IMR-90 (cell line): ENCODE measurements around the gene ANKRD63. TPM values are rescaled to one million over a fixed set of nuclear protein-coding genes. Genes with fewer than 3 reads are reported as not detected.

Experiments used
- ATAC-seq: fragments of 200-7000 bp; cut with Tn5 transposase; 2 replicates; pipeline ENCODE4 v1.9.1; 2020; ENCODE audit warnings: low read depth, mild to moderate bottlenecking, moderate library complexity
- BruUV-seq: library from RNA; stranded (reverse); fragments of 400-500 nt; replicated peaks from 2 replicates; lab custom pipeline; 2021; lab: Mats Ljungman, UMichigan
- CTCF ChIA-PET: fragments of 300-600 bp; formaldehyde crosslinking; extraction: SDS; loops from one replicate; lab custom pipeline; 2021; ENCODE audit warnings: antibody characterized with exemption; lab: Yijun Ruan, JAX
- POLR2A ChIA-PET: fragments of 300-600 bp; sonication (Branson Sonifier 250); formaldehyde crosslinking; loops from one replicate; lab custom pipeline; 2022; ENCODE audit warnings: antibody characterized with exemption; ENCODE audit not compliant: unreplicated experiment; lab: Charles Lee
- DNase-seq: peaks from one replicate; pipeline ENCODE4 v3.0.0; 2013
- H2AFZ ChIP-seq: replicated peaks from 2 replicates; pipeline ENCODE3; 2013; ENCODE audit warnings: low read length, mild to moderate bottlenecking; ENCODE audit not compliant: poor library complexity
- H2AK5ac ChIP-seq: 2 replicates; pipeline ENCODE4 v1.6.1; 2013; ENCODE audit warnings: low read depth, low read length, inconsistent platforms
- H2AK9ac ChIP-seq: replicated peaks from 2 replicates; pipeline ENCODE3; 2013; ENCODE audit warnings: mild to moderate bottlenecking, low read depth, low read length, moderate library complexity; ENCODE audit not compliant: poor library complexity
- H2BK120ac ChIP-seq: 2 replicates; pipeline ENCODE4 v1.6.1; 2013; ENCODE audit warnings: low read depth, low read length, inconsistent platforms
- H2BK15ac ChIP-seq: 3 replicates; pipeline ENCODE4 v1.6.1; 2013; ENCODE audit warnings: low read depth, low read length, inconsistent platforms
- H2BK20ac ChIP-seq: 2 replicates; pipeline ENCODE4 v1.6.1; 2013; ENCODE audit warnings: low read depth, mild to moderate bottlenecking, inconsistent platforms, low read length, moderate library complexity
- H2BK5ac ChIP-seq: 2 replicates; pipeline ENCODE4 v1.6.1; 2013; ENCODE audit warnings: mild to moderate bottlenecking, low read depth, low read length, inconsistent platforms; ENCODE audit not compliant: poor library complexity, severe bottlenecking
- H3K14ac ChIP-seq: replicated peaks from 2 replicates; pipeline ENCODE4 v1.6.1; 2013; ENCODE audit warnings: low read depth, low read length, inconsistent platforms
- H3K18ac ChIP-seq: 2 replicates; pipeline ENCODE4 v1.6.1; 2013; ENCODE audit warnings: low read depth, low read length, control low read depth
- H3K23ac ChIP-seq: 2 replicates; pipeline ENCODE4 v1.6.1; 2013; ENCODE audit warnings: low read depth, low read length, inconsistent platforms
- H3K27ac ChIP-seq: 2 replicates; pipeline ENCODE4 v1.5.1; 2013; ENCODE audit warnings: mild to moderate bottlenecking, control low read depth, low read length; ENCODE audit not compliant: insufficient read depth
- H3K27me3 ChIP-seq: 2 replicates; pipeline ENCODE4 v1.6.1; 2013; ENCODE audit warnings: low read length; ENCODE audit not compliant: control insufficient read depth, insufficient read depth
- H3K36me3 ChIP-seq: 2 replicates; pipeline ENCODE4 v1.6.1; 2013; ENCODE audit warnings: low read length, mixed read lengths; ENCODE audit not compliant: control insufficient read depth, insufficient read depth
- H3K4ac ChIP-seq: 2 replicates; pipeline ENCODE4 v1.6.1; 2013; ENCODE audit warnings: low read depth, low read length, inconsistent platforms
- H3K4me1 ChIP-seq: 2 replicates; pipeline ENCODE4 v1.6.1; 2013; ENCODE audit warnings: low read length, mixed read lengths; ENCODE audit not compliant: control insufficient read depth, insufficient read depth
- H3K4me2 ChIP-seq: 2 replicates; pipeline ENCODE4 v1.6.1; 2013; ENCODE audit warnings: low read depth, mild to moderate bottlenecking, control low read depth, low read length, moderate library complexity
- H3K4me3 ChIP-seq: 2 replicates; pipeline ENCODE4 v1.5.1; 2013; ENCODE audit warnings: low read depth, mild to moderate bottlenecking, control low read depth, low read length, moderate library complexity; ENCODE audit not compliant: insufficient read depth
- H3K56ac ChIP-seq: 2 replicates; pipeline ENCODE4 v1.6.1; 2013; ENCODE audit warnings: low read length, inconsistent platforms; ENCODE audit not compliant: insufficient read depth; ENCODE audit errors: extremely low read depth
- H3K79me1 ChIP-seq, 2 experiments: 2 replicates each; pipeline ENCODE4 v1.6.1; 2013; ENCODE audit warnings: low read length in 2 of 2, inconsistent platforms in 1 of 2, low read depth in 1 of 2
- H3K9ac ChIP-seq: 2 replicates; pipeline ENCODE4 v1.6.1; 2013; ENCODE audit warnings: low read depth, low read length, control low read depth
- H3K9me1 ChIP-seq: 2 replicates; pipeline ENCODE4 v1.6.1; 2013; ENCODE audit warnings: low read length, inconsistent platforms; ENCODE audit not compliant: insufficient read depth
- H3K9me3 ChIP-seq: 2 replicates; pipeline ENCODE4 v1.6.1; 2013; ENCODE audit warnings: low read length; ENCODE audit not compliant: control insufficient read depth, insufficient read depth
- H4K20me1 ChIP-seq: 2 replicates; pipeline ENCODE4 v1.6.1; 2013; ENCODE audit warnings: low read length, inconsistent platforms; ENCODE audit not compliant: insufficient read depth
- H4K5ac ChIP-seq: 2 replicates; pipeline ENCODE4 v1.6.1; 2013; ENCODE audit warnings: mild to moderate bottlenecking, low read depth, low read length, control low read depth
- H4K8ac ChIP-seq, 2 experiments: 2 replicates each; pipeline ENCODE4 v1.6.1; 2013; ENCODE audit warnings: low read depth in 2 of 2, low read length in 2 of 2, control low read depth in 1 of 2, inconsistent platforms in 1 of 2
- H4K91ac ChIP-seq: 2 replicates; pipeline ENCODE4 v1.6.1; 2013; ENCODE audit warnings: low read depth, low read length, inconsistent platforms; ENCODE audit not compliant: insufficient read depth
- CHD1 ChIP-seq: IDR thresholded peaks from 2 replicates; pipeline ENCODE4 v1.6.1; 2012; ENCODE audit warnings: low read depth, low read length, improper control_type of control experiment
- CTCF ChIP-seq: conservative IDR thresholded peaks from 2 replicates; pipeline ENCODE4 v1.5.1; 2012; ENCODE audit warnings: mild to moderate bottlenecking, low read depth, low read length, improper control_type of control experiment
- RAD21 ChIP-seq: IDR thresholded peaks from 2 replicates; pipeline ENCODE4 v1.6.1; 2012; ENCODE audit warnings: low read length, improper control_type of control experiment
- WGBS, 2 experiments: methylation state at CpG; one replicate each; pipeline versions ENCODE4 v1.1.5 to v1.1.7; 2013; ENCODE audit warnings: missing lambda C conversion rate in 2 of 2; ENCODE audit not compliant: insufficient read length in 1 of 2; ENCODE audit errors: extremely low coverage in 2 of 2; 5-methylcytosine and 5-hydroxymethylcytosine counted together
- dilution Hi-C: fragments of 300-500 bp; cut with HindIII; formaldehyde crosslinking; loops from one replicate; pipeline ENCODE4 v1.14.3; 2018; ENCODE audit warnings: low sequenced_read_pairs; ENCODE audit not compliant: unreplicated experiment
- in situ Hi-C: fragments of 300-500 bp; cut with MboI; formaldehyde crosslinking; loops from 3 replicates; pipeline ENCODE4 v1.14.3; 2019; ENCODE audit warnings: low sequenced_read_pairs, inconsistent platforms, mixed read lengths
- intact Hi-C: fragments of 100-400 bp; cut with micrococcal nuclease; formaldehyde crosslinking; loops from 2 replicates; pipeline ENCODE4 v1.10.0; 2022
- polyA plus RNA-seq, 3 experiments: library from polyadenylated mRNA; depleted of rRNA; stranded (reverse); fragments of >200 nt; gene quantifications; 2 replicates each; pipeline ENCODE4 v1.2.3, GENCODE V29; 2012; ENCODE audit warnings: low replicate concordance in 1 of 3
- total RNA-seq: library from RNA; depleted of rRNA; stranded (reverse); fragments of >200 nt; gene quantifications from 2 replicates; pipeline ENCODE4 v1.2.3, GENCODE V29; 2012

ANKRD63 gene
- total and polyA plus RNA-seq, 2 of the 4 experiments (the other 2 are of a cell fraction): not detected

- POLR2A ChIA-PET: no interaction called here
- no peak for ATAC-seq
- no peak overlapping the region for H3K14ac ChIP-seq
- no peak overlapping the region for H3K4ac ChIP-seq
- in situ Hi-C loops: no loop called here
- no peak overlapping the region for H3K4me3 ChIP-seq
- no peak for DNase-seq
- no peak overlapping the region for H4K5ac ChIP-seq
- no peaks in the 10 kb centered on the region for H3K4me1 ChIP-seq
- intact Hi-C loops: no loop called here
- no peaks in the 10 kb centered on the region for H3K9me1 ChIP-seq
- no peak overlapping the region for H4K8ac ChIP-seq
- H3K18ac ChIP-seq: no peak overlapping the region
- CTCF ChIA-PET: interaction anchor here (0.8 kb wide), 1 partner anchor 29 kb away, joined by 3 read pairs; no protein-coding TSS in a partner anchor
- H3K36me3 ChIP-seq: no peaks in the 10 kb centered on the region
- no peaks in the 10 kb centered on the region for H3K9me3 ChIP-seq
- no peak overlapping the region for H3K9ac ChIP-seq
- TF ChIP-seq CTCF: no peak
- TF ChIP-seq RAD21: no peak
- TF ChIP-seq CHD1: no peak
- no peak overlapping the region for H2BK120ac ChIP-seq
- no TSS peak for BruUV-seq
- no peak overlapping the region for H3K4me2 ChIP-seq
- no peaks in the 10 kb centered on the region for H4K20me1 ChIP-seq
- H3K23ac ChIP-seq: no peak overlapping the region
- 71% methylated on average over 1 of the region's 9 CpGs; no CpG with 5 or more reads in 1 of the 2 experiments for WGBS, 2 experiments
- H2BK5ac ChIP-seq: no peak overlapping the region
- dilution Hi-C loops: no loop called here
- H4K91ac ChIP-seq: no peak overlapping the region
- H2BK20ac ChIP-seq: no peak overlapping the region
- H2BK15ac ChIP-seq: no peak overlapping the region
- H3K27me3 ChIP-seq: peaks cover 34% of the 10 kb centered on the region
- no peak overlapping the region for H2AK9ac ChIP-seq
- no peak overlapping the region for H3K27ac ChIP-seq
- no peak overlapping the region for H2AFZ ChIP-seq
- H3K56ac ChIP-seq: no peak overlapping the region
- H3K79me1 ChIP-seq: no peaks in the 10 kb centered on the region
- H2AK5ac ChIP-seq: no peak overlapping the region
These were observed 37.0 kb downstream of the ANKRD63 start for GRCh38 chr15:40245666-40246450.
